Mucosa of descending colon (tissue), 3 donors: Measurements from ENCODE around the gene CADM1. TPM values are rescaled to one million over a fixed set of nuclear protein-coding genes. Genes with fewer than 3 reads are reported as not detected.

Experiments
- ATAC-seq: fragments of 200-7000 bp; cut with Tn5 transposase; one replicate; pipeline ENCODE4 v1.9.1; 2020; ENCODE audit warnings: mild to moderate bottlenecking, moderate library complexity
- DNase-seq, 3 donors: peaks; one replicate each; pipeline ENCODE4 v3.0.0-alpha.2; 2020
- H3K36me3 ChIP-seq: fragments of 200-600 bp; one replicate; pipeline ENCODE4 v1.8.0; 2021; ENCODE audit warnings: low read depth, mild to moderate bottlenecking
- H3K4me1 ChIP-seq: fragments of 200-600 bp; one replicate; pipeline ENCODE4 v1.8.0; 2021; ENCODE audit warnings: low read depth, mild to moderate bottlenecking
- H3K4me3 ChIP-seq: fragments of 200-600 bp; one replicate; pipeline ENCODE4 v1.8.0; 2021; ENCODE audit warnings: mild to moderate bottlenecking
- H3K9me3 ChIP-seq: fragments of 200-600 bp; one replicate; pipeline ENCODE4 v1.8.0; 2021; ENCODE audit warnings: mild to moderate bottlenecking
- intact Hi-C, 2 donors: fragments of 100-400 bp; cut with DNase I in 1 of 2; cut with micrococcal nuclease in 1 of 2; formaldehyde crosslinking; loops; one replicate each; pipeline versions ENCODE4 v1.11.0 to v1.11.1; 2022; cut with DNase I, micrococcal nuclease
- total RNA-seq, 3 donors: library from RNA; stranded (reverse); fragmentation: NEBNext Ultra II Directional in 2 of 3; extraction: Animal tissue kit (Norgen Biotek cat#: 25700) in 2 of 3; gene quantifications; one replicate each; pipeline versions ENCODE4 v1.2.1 to v1.2.4, GENCODE V29; 2021 to 2023
- TF ChIP-seq, protein P1 (sequence below): fragments of 200-600 bp; IDR thresholded peaks from one replicate; pipeline ENCODE4 v1.8.0; 2022; ENCODE audit warnings: antibody characterized with exemption, mild to moderate bottlenecking
- donor health status: DM: no; HTN: no; CAD: no; lungs with moderate emphysema.
- donor health status: DM: no; HTN: no; CAD: no.
- donor health status: DM: no; HTN: yes; CAD: no.

The CADM1 gene
- total RNA-seq, 3 donors from 2014 or later, result 4.3 to 20.2 (median 7.2) TPM

DNA sequence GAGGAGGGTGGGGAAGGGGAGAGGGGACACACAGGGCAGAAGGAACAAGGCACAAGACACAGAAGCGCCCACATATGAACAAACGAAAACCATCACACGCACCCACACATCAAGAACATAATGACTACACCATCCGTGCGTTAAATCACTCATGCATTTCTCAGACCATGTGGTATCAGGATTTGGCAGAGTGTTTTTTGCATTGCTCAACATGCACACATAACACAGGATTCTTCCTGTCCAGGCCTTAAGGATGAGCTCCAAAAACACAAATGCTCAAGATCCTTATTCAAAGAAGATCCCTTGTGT is 309.5 kb downstream of the CADM1 start:
- no peaks in the 10 kb centered on the region for H3K36me3 ChIP-seq
- H3K4me3 ChIP-seq, result no peak overlapping the region
- DNase-seq, result no peak
- TF ChIP-seq, protein P1, sequence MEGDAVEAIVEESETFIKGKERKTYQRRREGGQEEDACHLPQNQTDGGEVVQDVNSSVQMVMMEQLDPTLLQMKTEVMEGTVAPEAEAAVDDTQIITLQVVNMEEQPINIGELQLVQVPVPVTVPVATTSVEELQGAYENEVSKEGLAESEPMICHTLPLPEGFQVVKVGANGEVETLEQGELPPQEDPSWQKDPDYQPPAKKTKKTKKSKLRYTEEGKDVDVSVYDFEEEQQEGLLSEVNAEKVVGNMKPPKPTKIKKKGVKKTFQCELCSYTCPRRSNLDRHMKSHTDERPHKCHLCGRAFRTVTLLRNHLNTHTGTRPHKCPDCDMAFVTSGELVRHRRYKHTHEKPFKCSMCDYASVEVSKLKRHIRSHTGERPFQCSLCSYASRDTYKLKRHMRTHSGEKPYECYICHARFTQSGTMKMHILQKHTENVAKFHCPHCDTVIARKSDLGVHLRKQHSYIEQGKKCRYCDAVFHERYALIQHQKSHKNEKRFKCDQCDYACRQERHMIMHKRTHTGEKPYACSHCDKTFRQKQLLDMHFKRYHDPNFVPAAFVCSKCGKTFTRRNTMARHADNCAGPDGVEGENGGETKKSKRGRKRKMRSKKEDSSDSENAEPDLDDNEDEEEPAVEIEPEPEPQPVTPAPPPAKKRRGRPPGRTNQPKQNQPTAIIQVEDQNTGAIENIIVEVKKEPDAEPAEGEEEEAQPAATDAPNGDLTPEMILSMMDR, result no peak
- peak; percentile 13 for ATAC-seq
- H3K4me1 ChIP-seq, result no peaks in the 10 kb centered on the region
- no peaks in the 10 kb centered on the region for H3K9me3 ChIP-seq
- intact Hi-C loops, result no loop called here

DNA sequence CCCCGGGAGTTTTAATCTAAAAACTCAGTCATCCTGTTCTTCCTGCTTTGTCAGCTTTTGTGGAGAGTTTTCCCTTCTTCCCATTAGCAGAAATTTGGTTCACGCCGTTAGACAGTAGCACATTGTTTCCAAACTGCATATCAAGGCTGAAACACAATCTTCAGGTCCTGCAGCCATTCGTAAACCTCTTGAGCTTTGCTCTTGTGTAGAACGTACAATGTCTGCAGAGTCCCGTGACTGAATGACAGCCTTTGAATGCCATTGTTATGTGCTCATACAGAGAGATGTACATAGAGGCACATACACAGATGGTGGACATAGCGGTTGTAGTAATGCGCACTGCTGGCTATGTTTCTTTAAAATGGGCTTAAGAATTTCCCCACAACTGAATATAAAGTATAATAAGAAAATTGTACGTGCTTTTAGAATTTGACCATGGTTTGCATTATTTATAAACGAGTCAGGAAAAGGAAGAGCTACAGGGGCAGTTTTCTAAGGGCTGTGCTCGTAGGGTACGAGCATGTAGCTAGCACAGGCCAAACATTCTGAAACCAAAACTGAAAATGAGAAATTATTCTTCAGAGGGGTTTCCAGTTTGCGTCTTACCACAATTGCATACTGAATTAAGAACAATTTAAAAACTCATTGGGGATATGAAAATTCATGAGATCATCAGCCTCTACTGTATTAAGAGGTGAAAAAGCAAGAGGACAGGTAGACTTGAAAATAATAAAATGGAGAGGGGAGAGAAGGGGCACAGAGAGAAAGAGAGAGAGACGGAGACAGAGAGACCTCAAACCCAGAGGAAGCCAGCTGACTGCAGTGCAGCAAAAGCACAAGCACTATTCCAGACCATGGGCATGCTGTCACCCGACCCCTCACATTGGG is 310.1 kb downstream of the CADM1 start:
- Histone ChIP-seq H3K4me3 (no peak overlapping the region), H3K36me3 (no peaks in the 10 kb centered on the region), H3K9me3 (no peaks in the 10 kb centered on the region), H3K4me1 (no peaks in the 10 kb centered on the region)
- ATAC-seq, result peak; percentile 20
- TF ChIP-seq, protein P1, result no peak
- no peak for DNase-seq
- intact Hi-C loops, result no loop called here

DNA sequence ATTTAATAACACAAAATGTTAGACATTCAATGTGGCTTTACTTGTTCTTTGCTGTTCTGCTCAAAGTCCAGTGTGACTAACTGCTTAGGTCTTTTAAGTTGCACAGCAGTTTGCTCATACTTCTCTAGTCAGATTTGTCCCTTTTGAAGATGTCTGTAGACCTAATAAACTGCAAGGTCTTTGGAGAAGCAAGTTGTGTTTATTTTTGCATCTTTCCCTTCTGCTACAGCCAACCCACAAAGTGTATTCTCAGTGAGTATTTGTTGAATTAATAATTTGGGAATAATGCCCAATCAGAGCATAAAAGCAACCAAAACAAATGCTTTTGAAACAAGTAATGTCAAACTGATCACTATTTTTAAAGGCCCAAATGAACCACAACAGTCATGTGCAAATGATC is 312.5 kb downstream of the CADM1 start:
- DNase-seq (no peak), ATAC-seq (no peak)
- Histone ChIP-seq H3K4me3 (no peak overlapping the region), H3K9me3 (no peaks in the 10 kb centered on the region), H3K4me1 (no peaks in the 10 kb centered on the region), H3K36me3 (no peaks in the 10 kb centered on the region)
- TF ChIP-seq, protein P1, result no peak
- intact Hi-C loops, result no loop called here

GRCh38 chr11:115190196-115190595 is 314.0 kb downstream of the CADM1 start:
- intact Hi-C loops, result no loop called here
- no peak for ATAC-seq
- TF ChIP-seq, protein P1, result no peak
- no peak for DNase-seq
- no peaks in the 10 kb centered on the region for H3K9me3 ChIP-seq
- H3K36me3 ChIP-seq, result no peaks in the 10 kb centered on the region
- H3K4me1 ChIP-seq, result no peaks in the 10 kb centered on the region
- H3K4me3 ChIP-seq, result no peak overlapping the region

DNA sequence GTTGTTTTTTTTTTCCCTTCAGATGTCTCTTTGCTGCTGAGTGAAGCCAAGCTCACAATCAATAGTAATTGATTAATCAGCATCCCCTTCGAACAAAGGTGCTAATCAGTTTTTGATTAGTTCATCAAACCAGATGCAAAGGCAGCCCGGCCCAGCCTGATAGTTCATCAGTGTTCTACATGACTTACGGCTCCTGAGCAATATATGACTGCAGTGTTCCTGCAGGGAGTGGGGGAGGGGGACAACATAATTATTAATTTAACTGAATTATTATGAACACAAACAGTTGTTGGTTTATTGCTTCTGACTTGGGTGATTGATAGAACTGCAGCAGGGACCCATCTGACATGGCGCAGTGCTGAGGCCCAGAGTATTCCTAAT is 315.3 kb downstream of the CADM1 start:
- intact Hi-C loops, result no loop called here

More for the DNA sequence above, 315.3 kb downstream of the CADM1 start:
- TF ChIP-seq, protein P1, result no peak
- H3K4me3 ChIP-seq, result no peak overlapping the region
- no peaks in the 10 kb centered on the region for H3K4me1 ChIP-seq
- ATAC-seq (no peak), DNase-seq (no peak)
- H3K36me3 ChIP-seq, result no peaks in the 10 kb centered on the region
- no peaks in the 10 kb centered on the region for H3K9me3 ChIP-seq
